Activated CD4-positive, alpha-beta T cell treated with anti-CD3 and anti-CD28 coated beads for 1 hour (primary cell): ENCODE data around the gene DSCAML1.

Experiments used
- DNase-seq: peaks from one replicate; pipeline ENCODE4 v3.0.0-alpha.2; 2020

Gene DSCAML1

GRCh38 chr11:117480221-117480620 lies 316.8 kb downstream of the DSCAML1 start:
- no peak for DNase-seq

GRCh38 chr11:117479372-117479771 lies 317.6 kb downstream of the DSCAML1 start:
- no peak for DNase-seq

- DNase-seq, result no peak
These were observed 318.1 kb downstream of the DSCAML1 start for GRCh38 chr11:117478926-117479325.

GRCh38 chr11:117478126-117478860 lies 318.7 kb downstream of the DSCAML1 start:
- no peak for DNase-seq

- no peak for DNase-seq
These were observed 319.3 kb downstream of the DSCAML1 start for GRCh38 chr11:117477721-117478120.

GRCh38 chr11:117476531-117477142 lies 320.4 kb downstream of the DSCAML1 start:
- DNase-seq, result no peak

- DNase-seq, result no peak
These were observed 321.1 kb downstream of the DSCAML1 start for GRCh38 chr11:117475716-117476530.

- DNase-seq, result no peak
These were observed 323.4 kb downstream of the DSCAML1 start for GRCh38 chr11:117473481-117474091.

- no peak for DNase-seq
These were observed 325.2 kb downstream of the DSCAML1 start for GRCh38 chr11:117471776-117472175.

GRCh38 chr11:117470576-117470975 lies 326.4 kb downstream of the DSCAML1 start:
- no peak for DNase-seq

GRCh38 chr11:117468888-117469287 lies 328.1 kb downstream of the DSCAML1 start:
- DNase-seq, result no peak

GRCh38 chr11:117467770-117468169 lies 329.2 kb downstream of the DSCAML1 start:
- no peak for DNase-seq

- no peak for DNase-seq
These were observed 330.1 kb downstream of the DSCAML1 start for GRCh38 chr11:117466966-117467365.

- DNase-seq, result no peak
These were observed 331.6 kb downstream of the DSCAML1 start for GRCh38 chr11:117465236-117465997.

GRCh38 chr11:117464778-117465177 lies 332.2 kb downstream of the DSCAML1 start:
- no peak for DNase-seq

- no peak for DNase-seq
These were observed 334.2 kb downstream of the DSCAML1 start for GRCh38 chr11:117462864-117463247.

GRCh38 chr11:117462183-117462863 lies 334.7 kb downstream of the DSCAML1 start:
- no peak for DNase-seq

GRCh38 chr11:117461396-117462182 lies 335.4 kb downstream of the DSCAML1 start:
- no peak for DNase-seq

- no peak for DNase-seq
These were observed 337.1 kb downstream of the DSCAML1 start for GRCh38 chr11:117459979-117460300.

GRCh38 chr11:117459123-117459978 lies 337.7 kb downstream of the DSCAML1 start:
- DNase-seq, result no peak
